HG03469 (cell line): Measurements from ENCODE around the gene CNTNAP5.

Source experiments
- ATAC-seq: cut with Tn5 transposase; IDR thresholded peaks from one replicate; pipeline ENCODE4 v1.9.1; 2021; ENCODE audit warnings: mild to moderate bottlenecking, moderate library complexity, moderate number of reproducible peaks; ENCODE audit not compliant: unreplicated experiment

Gene CNTNAP5

GRCh38 chr2:124875627-124876244 lies 850.6 kb downstream of the CNTNAP5 start:
- ATAC-seq, result no peak

GRCh38 chr2:124877141-124877577 lies 852.1 kb downstream of the CNTNAP5 start:
- no peak for ATAC-seq

- ATAC-seq, result no peak
Measured at GRCh38 chr2:124879640-124880039, 854.6 kb downstream of the CNTNAP5 start.

- no peak for ATAC-seq
Measured at GRCh38 chr2:124880995-124881394, 855.9 kb downstream of the CNTNAP5 start.

- ATAC-seq, result no peak
Measured at GRCh38 chr2:124882423-124882822, 857.3 kb downstream of the CNTNAP5 start.

GRCh38 chr2:124883595-124883994 lies 858.5 kb downstream of the CNTNAP5 start:
- ATAC-seq, result no peak

GRCh38 chr2:124884315-124884714 lies 859.2 kb downstream of the CNTNAP5 start:
- ATAC-seq, result no peak

GRCh38 chr2:124886216-124886615 lies 861.1 kb downstream of the CNTNAP5 start:
- no peak for ATAC-seq

GRCh38 chr2:124887466-124887865 lies 862.4 kb downstream of the CNTNAP5 start:
- no peak for ATAC-seq

- ATAC-seq, result no peak
Measured at GRCh38 chr2:124888431-124888830, 863.3 kb downstream of the CNTNAP5 start.

- no peak for ATAC-seq
Measured at GRCh38 chr2:124894199-124894598, 869.1 kb downstream of the CNTNAP5 start.

- ATAC-seq, result no peak
Measured at GRCh38 chr2:124898827-124899226, 873.7 kb downstream of the CNTNAP5 start.

- no peak for ATAC-seq
Measured at GRCh38 chr2:124908411-124908810, 883.3 kb downstream of the CNTNAP5 start.

- ATAC-seq, result no peak
Measured at GRCh38 chr2:124911560-124911959, 886.5 kb downstream of the CNTNAP5 start.

- no peak for ATAC-seq
Measured at GRCh38 chr2:124913868-124914267, 888.8 kb downstream of the CNTNAP5 start.

- ATAC-seq, result no peak
Measured at GRCh38 chr2:124915567-124915966, 890.5 kb downstream of the CNTNAP5 start.

- no peak for ATAC-seq
Measured at GRCh38 chr2:124919296-124919695, 894.2 kb downstream of the CNTNAP5 start.

- no peak for ATAC-seq
Measured at GRCh38 chr2:124920448-124920847, 895.4 kb downstream of the CNTNAP5 start.

GRCh38 chr2:124921191-124921590 lies 896.1 kb downstream of the CNTNAP5 start:
- no peak for ATAC-seq

GRCh38 chr2:124923097-124923496 lies 898.0 kb downstream of the CNTNAP5 start:
- ATAC-seq, result no peak

- ATAC-seq, result no peak
Measured at GRCh38 chr2:124933883-124934282, 908.8 kb downstream of the CNTNAP5 start.

- ATAC-seq, result no peak
Measured at GRCh38 chr2:124953921-124954320, 928.8 kb downstream of the CNTNAP5 start.

GRCh38 chr2:124959581-124959980 lies 934.5 kb downstream of the CNTNAP5 start:
- ATAC-seq, result no peak
